ENCODE data around the gene TUBGCP4. TPM values are rescaled to one million over a fixed set of nuclear protein-coding genes. Genes with fewer than 3 reads are reported as not detected.
A peak's percentile ranks its signal among the peaks of the same experiment; 100 is the strongest.

Gene TUBGCP4
- total and polyA plus RNA-seq, 9 of the 15 experiments (the other 6 are each of a cell fraction or from before 2014, with no cell fraction given): 10.7 to 50.2 (median 29.6) TPM

DNA sequence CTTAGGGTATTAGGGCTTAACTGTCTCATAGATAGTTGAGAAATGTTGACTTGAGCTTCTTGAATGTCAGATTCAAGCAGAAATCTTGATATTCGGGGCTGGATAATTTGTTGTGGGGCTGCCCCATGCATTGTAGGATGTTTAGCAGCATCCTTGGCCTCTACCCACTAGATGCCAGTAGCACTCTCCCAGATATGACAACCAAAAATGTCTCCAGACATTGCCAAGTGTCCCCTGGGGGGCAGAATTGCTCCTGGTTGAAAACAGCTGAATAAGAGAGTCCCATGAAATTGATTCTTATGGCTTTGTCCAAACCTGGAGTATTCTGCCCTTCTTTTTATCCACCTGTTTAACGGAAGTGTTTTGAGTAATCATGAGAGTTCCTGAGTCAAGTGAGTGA is 24.6 kb upstream of the TUBGCP4 start:
- Histone ChIP-seq H3K9me1 (ENCODE audit: control insufficient read depth, insufficient read depth, low read length) (no peaks in the 10 kb centered on the region), H3K4me2 (ENCODE audit: insufficient read depth, low read length) (no peak overlapping the region), H3K27me3 (ENCODE audit: control insufficient read depth in 2 of 2, insufficient read depth in 2 of 2, low read length in 2 of 2) (no peaks in the 10 kb centered on the region), H3K36me3 (ENCODE audit: control insufficient read depth, insufficient read depth, low read length) (peaks cover 73% of the 10 kb centered on the region), H3K9ac (ENCODE audit: insufficient read depth in 1 of 2, low read depth in 2 of 2, low read length in 2 of 2) (no peak overlapping the region), H3K79me2 (ENCODE audit: control insufficient read depth, insufficient read depth, low read length) (no peaks in the 10 kb centered on the region), H3K4me3 (no peak overlapping the region), H3K27ac (ENCODE audit: extremely low read depth, low read depth, low read length) (no peak overlapping the region), H3K4me1 (replicated peaks in 1 of 2; ENCODE audit: control insufficient read depth in 2 of 2, insufficient read depth in 2 of 2, low read length in 2 of 2) (no peaks in the 10 kb centered on the region), H4K20me1 (replicated peaks; ENCODE audit: control insufficient read depth, insufficient read depth, low read length) (no peaks in the 10 kb centered on the region), H2AFZ (ENCODE audit: low read depth, low read length) (no peak overlapping the region), H3K9me3 (replicated peaks; ENCODE audit: control insufficient read depth, insufficient read depth, low read depth, low read length) (no peaks in the 10 kb centered on the region)
- ChIA-PET CTCF (ENCODE audit: low intra/inter-chr PET ratio) (interaction anchor here (0.6 to 1.8 kb wide), 2 partner anchors 29 to 423 kb away, joined by 3 to 10 read pairs; no protein-coding TSS in a partner anchor), POLR2A (interaction anchor here (1.1 to 1.4 kb wide), 2 partner anchors 9 kb away, joined by 3 to 4 read pairs; no protein-coding TSS in a partner anchor)
- in situ Hi-C loops (cut with MboI) (no loop called here), intact Hi-C loops (cut with micrococcal nuclease) (no loop called here)
- BruUV-seq (replicated peaks): no TSS peak
- ATAC-seq (peak; percentile 60; the same call in 2 of the 3 replicates), FAIRE-seq (no peak), DNase-seq (ENCODE audit: extremely low read depth in 1 of 4, low spot score in 3 of 4) (peak in 1 of 4 experiments; percentile 29)
- 76% methylated on average over 2 of the region's 2 CpGs for WGBS (ENCODE audit: insufficient coverage, low coverage, missing lambda C conversion rate)
- TF ChIP-seq EZH2 (IDR thresholded peaks at IDR 0.05; ENCODE audit: borderline replicate concordance, low read depth, low read length) (no peak), ZNF175 (CRISPR knock-in tag; IDR thresholded peaks at IDR 0.05; ENCODE audit: low read depth) (no peak), SIX5 (IDR thresholded peaks at IDR 0.05; ENCODE audit: borderline replicate concordance in 1 of 2, insufficient read depth in 1 of 2, low read depth in 1 of 2, low read length in 2 of 2) (no peak), TFAM (CRISPR knock-in tag; conservative IDR thresholded peaks at IDR 0.05) (no peak), BMI1 (IDR thresholded peaks at IDR 0.05; ENCODE audit: low read length) (no peak), EGR1 (conservative IDR thresholded peaks at IDR 0.05) (no peak), SMARCB1 (IDR thresholded peaks at IDR 0.05; ENCODE audit: insufficient read length, low read depth) (no peak), RAD21 (CRISPR knock-in tag; conservative IDR thresholded peaks at IDR 0.05 in 1 of 2, IDR thresholded peaks at IDR 0.05 in 1 of 2) (peak; percentile 28 to 57)
- TF ChIP-seq, protein P1, sequence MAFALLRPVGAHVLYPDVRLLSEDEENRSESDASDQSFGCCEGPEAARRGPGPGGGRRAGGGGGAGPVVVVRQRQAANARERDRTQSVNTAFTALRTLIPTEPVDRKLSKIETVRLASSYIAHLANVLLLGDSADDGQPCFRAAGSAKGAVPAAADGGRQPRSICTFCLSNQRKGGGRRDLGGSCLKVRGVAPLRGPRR (CRISPR knock-in tag; IDR thresholded peaks at IDR 0.05): no peak
- TF ChIP-seq, protein P2, sequence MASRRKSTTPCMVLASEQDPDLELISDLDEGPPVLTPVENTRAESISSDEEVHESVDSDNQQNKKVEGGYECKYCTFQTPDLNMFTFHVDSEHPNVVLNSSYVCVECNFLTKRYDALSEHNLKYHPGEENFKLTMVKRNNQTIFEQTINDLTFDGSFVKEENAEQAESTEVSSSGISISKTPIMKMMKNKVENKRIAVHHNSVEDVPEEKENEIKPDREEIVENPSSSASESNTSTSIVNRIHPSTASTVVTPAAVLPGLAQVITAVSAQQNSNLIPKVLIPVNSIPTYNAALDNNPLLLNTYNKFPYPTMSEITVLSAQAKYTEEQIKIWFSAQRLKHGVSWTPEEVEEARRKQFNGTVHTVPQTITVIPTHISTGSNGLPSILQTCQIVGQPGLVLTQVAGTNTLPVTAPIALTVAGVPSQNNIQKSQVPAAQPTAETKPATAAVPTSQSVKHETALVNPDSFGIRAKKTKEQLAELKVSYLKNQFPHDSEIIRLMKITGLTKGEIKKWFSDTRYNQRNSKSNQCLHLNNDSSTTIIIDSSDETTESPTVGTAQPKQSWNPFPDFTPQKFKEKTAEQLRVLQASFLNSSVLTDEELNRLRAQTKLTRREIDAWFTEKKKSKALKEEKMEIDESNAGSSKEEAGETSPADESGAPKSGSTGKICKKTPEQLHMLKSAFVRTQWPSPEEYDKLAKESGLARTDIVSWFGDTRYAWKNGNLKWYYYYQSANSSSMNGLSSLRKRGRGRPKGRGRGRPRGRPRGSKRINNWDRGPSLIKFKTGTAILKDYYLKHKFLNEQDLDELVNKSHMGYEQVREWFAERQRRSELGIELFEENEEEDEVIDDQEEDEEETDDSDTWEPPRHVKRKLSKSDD (conservative IDR thresholded peaks at IDR 0.05; ENCODE audit: low read length): no peak
- TF ChIP-seq, protein P3, sequence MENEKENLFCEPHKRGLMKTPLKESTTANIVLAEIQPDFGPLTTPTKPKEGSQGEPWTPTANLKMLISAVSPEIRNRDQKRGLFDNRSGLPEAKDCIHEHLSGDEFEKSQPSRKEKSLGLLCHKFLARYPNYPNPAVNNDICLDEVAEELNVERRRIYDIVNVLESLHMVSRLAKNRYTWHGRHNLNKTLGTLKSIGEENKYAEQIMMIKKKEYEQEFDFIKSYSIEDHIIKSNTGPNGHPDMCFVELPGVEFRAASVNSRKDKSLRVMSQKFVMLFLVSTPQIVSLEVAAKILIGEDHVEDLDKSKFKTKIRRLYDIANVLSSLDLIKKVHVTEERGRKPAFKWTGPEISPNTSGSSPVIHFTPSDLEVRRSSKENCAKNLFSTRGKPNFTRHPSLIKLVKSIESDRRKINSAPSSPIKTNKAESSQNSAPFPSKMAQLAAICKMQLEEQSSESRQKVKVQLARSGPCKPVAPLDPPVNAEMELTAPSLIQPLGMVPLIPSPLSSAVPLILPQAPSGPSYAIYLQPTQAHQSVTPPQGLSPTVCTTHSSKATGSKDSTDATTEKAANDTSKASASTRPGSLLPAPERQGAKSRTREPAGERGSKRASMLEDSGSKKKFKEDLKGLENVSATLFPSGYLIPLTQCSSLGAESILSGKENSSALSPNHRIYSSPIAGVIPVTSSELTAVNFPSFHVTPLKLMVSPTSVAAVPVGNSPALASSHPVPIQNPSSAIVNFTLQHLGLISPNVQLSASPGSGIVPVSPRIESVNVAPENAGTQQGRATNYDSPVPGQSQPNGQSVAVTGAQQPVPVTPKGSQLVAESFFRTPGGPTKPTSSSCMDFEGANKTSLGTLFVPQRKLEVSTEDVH (IDR thresholded peaks at IDR 0.05; ENCODE audit: low read depth, partially characterized antibody): no peak
- TF ChIP-seq, protein P4, sequence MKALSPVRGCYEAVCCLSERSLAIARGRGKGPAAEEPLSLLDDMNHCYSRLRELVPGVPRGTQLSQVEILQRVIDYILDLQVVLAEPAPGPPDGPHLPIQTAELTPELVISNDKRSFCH (CRISPR knock-in tag; IDR thresholded peaks at IDR 0.05): no peak
- TF ChIP-seq, protein P4 (tag; IDR thresholded peaks at IDR 0.05): no peak
- TF ChIP-seq, protein P5, sequence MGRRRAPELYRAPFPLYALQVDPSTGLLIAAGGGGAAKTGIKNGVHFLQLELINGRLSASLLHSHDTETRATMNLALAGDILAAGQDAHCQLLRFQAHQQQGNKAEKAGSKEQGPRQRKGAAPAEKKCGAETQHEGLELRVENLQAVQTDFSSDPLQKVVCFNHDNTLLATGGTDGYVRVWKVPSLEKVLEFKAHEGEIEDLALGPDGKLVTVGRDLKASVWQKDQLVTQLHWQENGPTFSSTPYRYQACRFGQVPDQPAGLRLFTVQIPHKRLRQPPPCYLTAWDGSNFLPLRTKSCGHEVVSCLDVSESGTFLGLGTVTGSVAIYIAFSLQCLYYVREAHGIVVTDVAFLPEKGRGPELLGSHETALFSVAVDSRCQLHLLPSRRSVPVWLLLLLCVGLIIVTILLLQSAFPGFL (CRISPR knock-in tag; IDR thresholded peaks at IDR 0.05): no peak

Data from K562 (cell line).